Measurements from ENCODE around the gene ZDHHC24.

GRCh38 chr11:66559866-66560676 is 14.2 kb upstream of the ZDHHC24 start:
- TF ChIP-seq, protein P1, sequence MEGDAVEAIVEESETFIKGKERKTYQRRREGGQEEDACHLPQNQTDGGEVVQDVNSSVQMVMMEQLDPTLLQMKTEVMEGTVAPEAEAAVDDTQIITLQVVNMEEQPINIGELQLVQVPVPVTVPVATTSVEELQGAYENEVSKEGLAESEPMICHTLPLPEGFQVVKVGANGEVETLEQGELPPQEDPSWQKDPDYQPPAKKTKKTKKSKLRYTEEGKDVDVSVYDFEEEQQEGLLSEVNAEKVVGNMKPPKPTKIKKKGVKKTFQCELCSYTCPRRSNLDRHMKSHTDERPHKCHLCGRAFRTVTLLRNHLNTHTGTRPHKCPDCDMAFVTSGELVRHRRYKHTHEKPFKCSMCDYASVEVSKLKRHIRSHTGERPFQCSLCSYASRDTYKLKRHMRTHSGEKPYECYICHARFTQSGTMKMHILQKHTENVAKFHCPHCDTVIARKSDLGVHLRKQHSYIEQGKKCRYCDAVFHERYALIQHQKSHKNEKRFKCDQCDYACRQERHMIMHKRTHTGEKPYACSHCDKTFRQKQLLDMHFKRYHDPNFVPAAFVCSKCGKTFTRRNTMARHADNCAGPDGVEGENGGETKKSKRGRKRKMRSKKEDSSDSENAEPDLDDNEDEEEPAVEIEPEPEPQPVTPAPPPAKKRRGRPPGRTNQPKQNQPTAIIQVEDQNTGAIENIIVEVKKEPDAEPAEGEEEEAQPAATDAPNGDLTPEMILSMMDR (IDR thresholded peaks at IDR 0.05) = no peak
- TF ChIP-seq POLR2AphosphoS5 (IDR thresholded peaks at IDR 0.05) = no peak
- TF ChIP-seq EP300 (IDR thresholded peaks at IDR 0.05) = no peak

Data from gastroesophageal sphincter (tissue), 3 donors.